Measurements from ENCODE around the gene PATJ.
A peak's percentile ranks its signal among the peaks of the same experiment; 100 is the strongest.
"Not testable (repeated sequence)": the region's sequence is repeated elsewhere in the genome, so short reads cannot be mapped to it uniquely, and the experiment has no call there.

Gene PATJ, protein sequence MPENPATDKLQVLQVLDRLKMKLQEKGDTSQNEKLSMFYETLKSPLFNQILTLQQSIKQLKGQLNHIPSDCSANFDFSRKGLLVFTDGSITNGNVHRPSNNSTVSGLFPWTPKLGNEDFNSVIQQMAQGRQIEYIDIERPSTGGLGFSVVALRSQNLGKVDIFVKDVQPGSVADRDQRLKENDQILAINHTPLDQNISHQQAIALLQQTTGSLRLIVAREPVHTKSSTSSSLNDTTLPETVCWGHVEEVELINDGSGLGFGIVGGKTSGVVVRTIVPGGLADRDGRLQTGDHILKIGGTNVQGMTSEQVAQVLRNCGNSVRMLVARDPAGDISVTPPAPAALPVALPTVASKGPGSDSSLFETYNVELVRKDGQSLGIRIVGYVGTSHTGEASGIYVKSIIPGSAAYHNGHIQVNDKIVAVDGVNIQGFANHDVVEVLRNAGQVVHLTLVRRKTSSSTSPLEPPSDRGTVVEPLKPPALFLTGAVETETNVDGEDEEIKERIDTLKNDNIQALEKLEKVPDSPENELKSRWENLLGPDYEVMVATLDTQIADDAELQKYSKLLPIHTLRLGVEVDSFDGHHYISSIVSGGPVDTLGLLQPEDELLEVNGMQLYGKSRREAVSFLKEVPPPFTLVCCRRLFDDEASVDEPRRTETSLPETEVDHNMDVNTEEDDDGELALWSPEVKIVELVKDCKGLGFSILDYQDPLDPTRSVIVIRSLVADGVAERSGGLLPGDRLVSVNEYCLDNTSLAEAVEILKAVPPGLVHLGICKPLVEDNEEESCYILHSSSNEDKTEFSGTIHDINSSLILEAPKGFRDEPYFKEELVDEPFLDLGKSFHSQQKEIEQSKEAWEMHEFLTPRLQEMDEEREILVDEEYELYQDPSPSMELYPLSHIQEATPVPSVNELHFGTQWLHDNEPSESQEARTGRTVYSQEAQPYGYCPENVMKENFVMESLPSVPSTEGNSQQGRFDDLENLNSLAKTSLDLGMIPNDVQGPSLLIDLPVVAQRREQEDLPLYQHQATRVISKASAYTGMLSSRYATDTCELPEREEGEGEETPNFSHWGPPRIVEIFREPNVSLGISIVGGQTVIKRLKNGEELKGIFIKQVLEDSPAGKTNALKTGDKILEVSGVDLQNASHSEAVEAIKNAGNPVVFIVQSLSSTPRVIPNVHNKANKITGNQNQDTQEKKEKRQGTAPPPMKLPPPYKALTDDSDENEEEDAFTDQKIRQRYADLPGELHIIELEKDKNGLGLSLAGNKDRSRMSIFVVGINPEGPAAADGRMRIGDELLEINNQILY (N-terminal part only)

DNA sequence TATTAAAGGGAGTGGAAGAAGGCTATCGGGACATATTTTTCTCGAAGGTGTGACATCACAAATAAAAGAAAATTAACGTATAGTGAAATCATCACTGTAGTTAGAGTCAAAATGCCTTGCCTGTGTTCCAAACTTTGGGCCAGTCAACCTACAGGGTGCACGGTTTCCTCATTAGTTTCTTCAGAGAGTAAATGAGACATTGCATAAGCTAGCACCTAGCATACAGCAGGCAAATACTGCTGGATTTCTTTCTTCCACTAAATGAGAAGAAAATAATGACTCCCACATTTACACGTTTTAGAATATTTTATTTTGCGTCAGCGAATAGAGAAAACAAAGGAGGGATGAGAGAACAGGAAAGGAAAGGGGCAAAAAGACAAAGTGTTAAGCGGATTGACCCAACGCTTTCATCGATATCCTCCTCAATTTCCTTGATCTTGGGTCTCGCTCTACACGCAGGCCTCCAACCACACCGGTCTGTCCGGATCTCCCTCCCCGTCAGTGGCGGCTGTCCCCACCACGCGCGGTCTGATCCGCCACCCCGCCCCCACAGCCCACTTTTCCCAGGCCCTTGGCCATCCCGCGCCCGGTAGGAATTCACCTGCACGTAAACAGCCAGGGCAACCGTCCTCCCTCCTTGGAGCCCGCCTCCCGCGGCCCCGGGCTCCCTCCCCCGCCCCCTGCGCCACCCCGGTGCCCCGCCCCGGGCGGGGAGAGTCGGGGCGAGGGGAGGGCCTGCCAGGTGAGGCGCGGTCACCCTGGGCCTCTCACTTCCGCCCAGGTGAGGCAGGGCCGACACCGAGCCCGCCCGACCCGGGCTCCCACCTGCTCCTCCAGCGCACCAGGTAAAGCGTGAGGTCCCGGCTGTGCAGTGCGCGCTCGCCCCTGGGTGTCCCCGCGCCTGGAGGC is at the start of gene PATJ:
Gene PATJ (plus strand): TSS at position 770 of the 909 bp plus-strand sequence. CDS start 20,413 bp downstream, outside the sequence.
- DNase-seq, result peak; percentile 77

DNA sequence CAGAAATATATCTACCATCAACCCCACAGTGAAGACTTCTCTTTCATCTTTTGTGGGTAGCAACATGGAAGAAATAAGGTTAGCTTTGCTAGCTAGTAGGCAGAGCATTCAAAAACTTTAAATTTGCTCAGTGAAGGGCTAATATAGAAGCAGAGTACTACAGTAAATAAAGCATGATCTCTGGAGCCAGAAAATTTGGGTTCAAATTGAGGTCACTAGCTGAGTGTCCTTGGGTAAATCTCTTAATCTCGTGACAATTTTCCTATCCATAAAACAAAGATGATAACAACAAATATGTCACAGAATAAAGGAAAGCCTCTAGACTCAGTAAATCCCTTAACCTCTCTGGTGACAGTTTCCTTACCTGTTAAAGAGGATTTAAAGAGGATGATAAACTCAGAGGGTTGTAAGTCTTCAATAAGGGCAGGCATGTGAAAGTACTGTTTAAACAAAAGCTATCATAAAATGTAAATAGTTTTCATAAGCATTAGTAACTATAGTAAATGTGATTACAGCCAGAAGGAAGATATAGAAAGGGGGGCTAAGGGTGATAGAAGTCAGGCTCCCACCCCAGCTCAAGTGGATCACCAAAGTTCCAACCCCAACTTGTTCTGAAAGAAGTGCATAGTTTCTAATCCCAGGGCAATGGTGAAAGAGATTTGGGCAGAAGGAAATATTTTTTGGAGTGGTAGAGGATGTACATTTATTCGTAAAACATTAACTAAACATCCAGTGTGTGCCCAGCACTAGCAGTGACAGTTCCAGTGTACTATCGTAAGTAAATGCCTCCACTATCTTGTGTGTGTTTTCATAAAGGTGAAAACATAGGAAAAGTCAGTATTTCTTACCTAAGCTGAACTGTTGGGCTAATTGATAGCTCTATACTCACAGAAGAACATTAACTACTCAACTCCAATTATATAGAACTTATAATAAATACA is 42.1 kb upstream of the PATJ start:
- no peak for DNase-seq

DNA sequence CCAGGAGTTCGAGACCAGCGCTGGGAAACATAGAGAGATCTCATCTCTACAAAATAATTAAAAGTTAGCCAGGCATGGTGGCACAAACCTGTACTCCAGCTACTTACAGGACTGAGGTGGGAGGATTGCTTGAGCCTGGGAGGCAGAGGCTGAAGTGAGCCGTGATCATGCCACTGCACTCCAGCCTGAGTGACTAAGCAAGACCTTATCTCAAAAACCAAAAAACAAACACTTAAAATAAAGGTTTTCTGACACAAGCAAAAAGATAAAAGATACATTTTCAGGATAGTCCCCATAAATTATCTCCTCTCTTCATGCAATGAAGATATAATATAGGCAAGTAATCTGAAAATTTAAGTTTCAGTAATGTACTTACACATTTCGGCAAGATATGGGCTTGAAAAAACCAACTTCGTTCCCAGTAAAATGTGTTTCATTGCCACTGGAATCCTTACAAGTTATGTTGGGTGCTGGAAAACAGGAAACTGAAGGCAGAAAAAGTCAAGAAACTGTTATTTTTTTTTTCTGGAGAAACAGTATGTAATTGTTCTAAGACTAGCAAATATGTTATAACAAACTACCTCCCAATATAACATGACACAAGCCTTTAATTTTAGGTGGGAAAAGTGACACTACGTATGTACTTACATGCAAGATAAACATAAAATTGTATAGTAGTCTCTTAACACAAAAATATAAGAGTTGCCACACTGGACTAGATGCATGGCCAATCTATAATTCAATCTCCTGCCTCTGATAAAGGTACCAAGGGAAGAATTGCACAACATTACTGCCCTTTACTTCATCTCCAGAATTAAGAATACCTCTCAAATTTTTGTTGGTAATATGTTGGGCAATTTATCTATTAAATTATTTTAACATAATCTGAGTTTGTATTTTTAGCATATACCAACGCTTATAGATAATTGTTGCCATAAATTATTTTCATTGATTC is 33.0 kb upstream of the PATJ start:
- no peak for DNase-seq

DNA sequence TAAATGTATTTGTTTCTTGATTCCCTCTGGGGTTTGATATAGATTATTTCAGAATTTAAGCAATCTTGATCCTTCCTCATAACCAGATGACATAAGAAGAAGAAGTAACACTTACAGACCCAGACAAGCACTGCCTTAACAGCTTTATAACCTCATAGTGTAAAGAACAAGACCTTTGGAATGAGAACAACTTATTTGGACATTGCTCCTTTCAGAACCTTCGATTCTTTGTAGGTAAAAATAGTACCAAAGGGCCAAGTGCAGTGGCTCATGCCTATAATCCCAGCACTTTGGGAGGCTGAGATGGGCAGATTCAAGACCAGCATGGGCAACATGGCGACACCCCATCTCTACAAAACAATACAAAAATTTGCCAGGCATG is 32.4 kb upstream of the PATJ start:
- DNase-seq, result no peak

DNA sequence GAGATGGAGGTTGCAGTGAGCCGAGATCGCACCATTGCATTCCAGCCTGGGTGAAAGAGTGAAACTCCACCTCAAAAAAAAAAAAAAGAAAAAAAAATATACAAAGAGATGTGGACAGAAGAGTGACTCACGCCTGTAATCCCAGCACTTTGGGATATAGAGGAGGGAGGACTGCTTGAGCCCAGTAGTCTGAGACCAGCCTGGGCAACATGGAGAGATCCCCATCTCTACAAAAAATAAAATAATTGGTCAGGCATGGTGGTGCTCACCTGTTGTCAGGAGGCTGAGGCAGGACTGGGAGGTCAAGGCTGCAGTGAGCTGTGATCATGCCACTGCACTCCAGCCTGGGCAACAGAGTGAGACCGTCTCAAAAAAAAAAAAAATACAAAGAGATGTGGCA is 31.0 kb upstream of the PATJ start:
- not testable (repeated sequence) for DNase-seq

DNA sequence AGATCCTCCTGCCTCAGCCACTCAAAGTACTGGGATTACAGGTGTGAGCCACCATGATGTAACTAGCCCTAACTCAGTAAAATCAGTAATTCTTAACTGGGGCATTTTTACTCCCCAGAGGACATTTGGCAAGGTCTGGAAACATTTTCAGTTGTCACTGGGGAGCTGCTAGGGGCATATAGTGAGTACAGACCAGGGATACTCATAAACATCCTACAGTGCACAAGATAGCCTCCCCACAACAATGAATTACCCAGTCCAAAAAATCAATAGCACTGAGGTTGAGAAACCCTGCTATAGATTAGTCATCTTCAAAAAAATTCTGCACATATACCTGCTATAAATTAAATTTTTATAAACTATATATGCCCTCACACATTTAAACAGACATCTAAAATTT is 30.3 kb upstream of the PATJ start:
- no peak for DNase-seq

DNA sequence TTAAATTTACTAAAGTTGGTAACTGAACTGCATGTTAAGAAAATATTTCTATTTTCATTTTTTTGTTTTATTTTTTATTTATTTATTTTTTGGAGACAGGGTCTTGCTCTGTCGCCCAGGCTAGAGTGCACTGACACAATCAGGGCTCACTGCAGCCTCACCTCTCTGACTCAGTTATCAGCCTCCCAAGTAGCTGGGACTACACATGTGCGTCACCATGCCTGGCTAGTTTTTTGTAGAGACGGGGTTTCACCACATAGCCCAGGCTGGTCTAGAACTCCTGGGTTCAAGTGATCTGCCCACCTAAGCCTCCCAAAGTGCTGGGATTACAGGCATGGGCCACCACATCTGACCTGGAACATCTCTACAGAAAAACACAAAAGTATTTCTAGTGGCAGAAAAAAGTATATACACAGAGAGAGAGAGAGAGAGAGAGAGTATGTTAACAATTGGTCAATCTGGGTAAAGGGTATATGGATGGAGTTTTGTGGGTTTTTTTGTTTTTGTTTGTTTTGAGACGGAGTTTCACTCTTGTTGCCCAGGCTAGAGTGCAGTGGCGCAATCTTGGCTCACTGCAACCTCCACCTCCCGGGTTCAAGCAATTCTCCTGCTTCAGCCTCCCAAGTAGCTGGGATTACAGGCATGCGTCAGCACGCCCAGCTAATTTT is 23.1 kb upstream of the PATJ start:
- not testable (repeated sequence) for DNase-seq

DNA sequence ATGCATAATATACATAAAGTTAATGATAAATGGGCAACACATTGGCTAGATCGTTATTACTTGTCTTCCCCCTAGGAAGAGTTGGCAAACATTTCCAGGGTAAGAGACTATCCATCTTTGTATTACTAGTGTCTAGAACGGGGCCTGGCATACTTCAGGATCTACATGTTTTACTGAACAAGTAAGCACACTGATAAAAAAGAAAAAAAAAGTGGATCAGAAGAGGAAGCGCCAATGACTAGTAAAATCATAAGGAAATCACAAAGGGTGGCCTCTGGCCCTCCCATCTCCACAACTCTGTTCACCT is 17.8 kb upstream of the PATJ start:
- DNase-seq, result no peak

DNA sequence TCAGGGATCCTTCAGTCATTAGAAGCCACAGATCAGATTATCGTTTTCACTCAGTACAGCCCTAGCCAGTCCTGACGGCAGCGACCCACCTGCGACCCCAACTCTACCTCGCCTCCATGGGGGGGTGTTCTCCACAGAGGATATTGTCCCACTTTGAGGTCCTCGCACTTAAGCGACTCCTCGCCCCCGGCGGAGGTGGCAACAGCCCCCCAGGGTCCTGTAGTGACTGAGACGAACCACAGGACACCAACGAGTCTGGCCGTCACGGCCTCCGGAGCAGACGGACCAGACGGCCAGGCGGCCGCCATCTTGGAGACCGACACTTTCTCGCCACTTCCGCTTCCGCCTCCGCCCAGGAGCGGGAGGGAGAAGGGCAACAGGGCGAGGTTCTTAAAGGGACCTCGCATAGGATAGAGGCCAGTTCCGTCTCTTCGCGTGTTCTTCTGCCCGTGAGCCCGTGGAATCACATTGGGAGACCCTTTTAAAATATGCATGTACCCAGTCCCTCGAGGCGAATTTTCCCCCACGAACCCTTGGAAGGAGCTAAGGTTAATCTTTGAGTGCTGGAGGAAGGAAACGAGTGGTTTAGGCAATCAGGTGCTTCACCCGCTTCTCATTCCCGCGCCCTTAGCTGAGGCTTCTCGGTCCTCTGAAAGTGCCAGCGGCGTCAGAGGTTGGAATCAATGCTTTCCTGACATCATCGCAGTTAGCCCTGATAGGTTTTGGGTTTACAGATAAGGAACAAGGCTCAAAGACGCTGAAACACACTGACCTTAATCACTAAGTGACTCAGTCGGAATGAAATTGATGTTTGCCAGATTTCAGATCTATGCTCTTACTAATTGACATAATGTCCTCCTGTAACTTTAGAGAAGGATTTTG is 17.2 kb upstream of the PATJ start, which contains the start of gene TM2D1:
Gene TM2D1 (minus strand): TSS at position 329 of the 882 bp plus-strand sequence. CDS start 21 bp downstream, at position 308.
- DNase-seq, result peak; percentile 86

DNA sequence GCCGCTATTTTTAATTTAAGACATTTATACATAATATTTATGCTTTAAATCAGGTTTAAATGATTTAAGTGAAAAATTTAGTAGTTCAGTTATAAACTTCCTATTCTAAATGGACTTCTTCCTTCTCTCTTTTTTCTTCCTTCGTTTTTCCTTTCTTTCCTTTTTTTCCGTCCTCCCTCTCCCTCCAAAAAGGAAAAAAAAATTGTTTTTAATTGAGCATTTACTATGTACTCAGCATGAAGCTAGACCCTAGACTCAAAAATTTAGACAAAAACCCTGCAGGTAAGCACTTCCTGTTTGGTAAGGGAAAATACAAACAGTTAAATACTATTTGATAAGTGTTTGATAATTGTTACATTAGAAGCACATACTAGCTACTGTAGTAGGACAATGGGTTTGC is 14.7 kb upstream of the PATJ start:
- DNase-seq, result no peak

DNA sequence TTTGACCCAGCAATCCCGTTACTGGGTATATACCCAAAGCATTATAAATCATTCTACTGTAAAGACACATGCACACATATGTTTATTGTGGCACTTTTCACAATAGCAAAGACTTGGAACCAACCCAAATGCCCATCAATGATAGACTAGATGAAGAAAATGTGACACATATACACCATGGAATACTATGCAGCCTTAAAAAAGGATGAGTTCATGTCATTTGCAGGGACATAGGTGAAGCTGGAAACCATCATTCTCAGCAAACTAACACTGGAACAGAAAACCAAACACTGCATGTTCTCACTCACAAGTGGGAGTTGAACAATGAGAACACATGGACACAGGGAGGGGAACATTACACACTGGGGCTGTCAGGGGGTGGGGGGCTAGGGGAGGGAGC is 11.6 kb upstream of the PATJ start:
- DNase-seq, result not testable (repeated sequence)

DNA sequence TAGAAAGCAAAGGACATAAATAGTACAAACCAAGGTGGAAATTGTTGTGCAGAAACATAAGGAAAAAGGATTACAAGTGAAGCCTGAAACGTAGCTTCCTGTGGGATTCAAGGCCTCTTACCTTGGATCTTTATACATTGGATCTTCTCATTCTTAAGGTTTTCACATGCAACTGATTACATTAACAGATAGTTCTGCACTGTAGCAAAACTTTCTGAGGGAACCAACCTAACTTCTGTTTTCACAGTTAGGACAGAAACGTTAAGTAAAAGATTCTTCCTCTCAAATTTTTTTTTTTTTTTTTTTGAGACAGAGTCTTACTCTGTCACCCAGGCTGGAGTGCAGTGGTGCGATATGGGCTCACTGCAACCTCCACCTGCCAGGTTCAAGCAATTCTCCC is 9.6 kb upstream of the PATJ start:
- no peak for DNase-seq

DNA sequence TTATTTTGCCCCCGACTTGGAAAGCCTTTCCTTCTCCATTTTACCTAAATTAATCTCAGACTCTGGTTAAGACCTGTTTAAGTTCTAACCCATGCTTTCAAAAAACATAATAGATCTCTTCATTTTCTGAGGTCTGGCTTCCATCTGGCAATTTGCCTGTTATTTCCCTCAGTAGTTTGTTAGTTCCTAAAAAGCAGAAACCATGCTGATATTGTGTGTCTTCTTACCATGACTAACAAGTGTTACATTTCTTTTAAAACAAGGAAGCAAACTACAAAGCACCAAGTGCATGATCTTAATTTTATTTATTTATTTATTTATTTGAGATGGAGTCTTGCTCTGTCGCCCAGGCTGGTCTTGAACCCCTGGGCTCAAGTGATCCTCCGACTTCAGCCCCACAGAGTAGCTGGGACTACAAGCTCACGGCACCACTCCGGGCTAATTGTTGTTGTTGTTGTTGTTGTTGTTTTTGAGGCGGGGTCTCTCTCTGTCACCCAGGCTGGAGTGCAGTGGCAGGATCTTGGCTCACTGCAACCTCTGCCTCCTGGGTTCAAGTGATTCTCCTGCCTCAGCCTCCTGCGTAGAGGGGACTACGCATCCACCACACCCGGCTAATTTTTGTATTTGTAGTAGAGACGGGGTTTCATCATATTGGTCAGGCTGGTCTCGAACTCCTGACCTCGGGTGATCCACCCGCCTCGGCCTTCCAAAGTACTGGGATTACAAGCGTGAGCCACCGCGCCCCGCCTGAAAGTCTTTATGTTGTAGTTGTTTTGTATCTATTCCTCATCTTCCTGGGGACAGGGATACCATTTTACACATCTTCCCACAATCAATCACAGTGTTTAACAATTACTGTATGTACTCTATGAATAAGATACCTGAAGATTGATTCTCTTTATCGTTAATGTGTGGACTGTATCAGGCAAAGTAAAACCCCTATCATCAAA is 1.3 kb upstream of the PATJ start:
- DNase-seq, result no peak

DNA sequence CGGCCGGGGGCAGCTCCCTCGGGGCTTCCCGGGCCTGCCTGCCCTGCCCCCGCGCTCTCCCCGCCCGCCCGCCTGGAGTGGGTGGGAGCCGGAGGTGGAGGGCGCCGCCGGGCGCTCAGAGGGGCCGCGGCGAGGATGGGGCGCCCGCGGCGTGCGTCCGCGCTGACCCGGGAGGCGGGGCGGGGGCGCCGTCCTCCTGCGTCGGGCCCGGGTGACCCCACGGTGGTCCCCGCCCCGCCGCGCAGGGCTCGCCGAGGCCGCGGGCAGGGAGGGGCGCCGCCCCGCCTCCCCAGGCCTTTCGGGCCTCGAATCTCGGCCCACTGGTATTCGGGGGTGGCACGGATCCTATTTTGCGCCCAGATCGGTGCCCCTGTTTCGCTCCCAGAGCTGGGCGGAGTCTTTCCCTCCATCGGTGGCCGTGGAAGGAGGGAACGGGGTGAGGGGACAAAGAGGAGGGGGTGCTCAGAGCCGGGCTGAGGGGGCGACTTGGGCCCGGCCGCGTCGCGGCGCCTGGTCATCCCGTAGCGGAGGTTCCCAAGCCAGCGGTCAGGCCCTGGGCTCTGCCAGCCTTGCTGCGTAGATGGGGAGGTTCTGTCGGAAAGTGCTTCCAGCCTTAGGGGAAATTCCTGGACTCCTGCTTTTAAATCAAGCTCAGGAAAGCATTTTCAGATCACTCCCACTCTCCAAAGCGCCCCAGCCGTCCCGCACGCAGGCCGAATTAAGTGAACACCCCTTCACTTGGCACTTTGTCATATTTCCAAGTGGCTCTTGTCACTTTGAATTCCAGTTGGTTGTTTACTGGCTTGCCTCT is 545 bp downstream of the PATJ start:
- DNase-seq, result no peak

DNA sequence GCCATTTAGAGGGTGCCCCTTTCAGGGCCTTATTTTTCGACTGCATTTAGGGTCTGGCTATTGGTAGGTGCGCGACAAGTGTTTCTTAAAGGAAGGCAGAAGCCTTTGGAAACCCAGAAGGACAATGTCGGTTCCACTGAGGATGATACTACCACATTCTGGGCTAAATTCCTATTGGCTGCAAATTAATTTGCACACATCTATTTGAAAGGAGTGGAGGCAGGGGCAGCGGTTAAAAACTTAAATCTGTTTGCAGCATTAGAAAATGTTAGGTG is 1.1 kb downstream of the PATJ start:
- no peak for DNase-seq
